Measurements from ENCODE around the gene XPO4. TPM values are rescaled to one million over a fixed set of nuclear protein-coding genes. Genes with fewer than 3 reads are reported as not detected.

The XPO4 gene
- total and polyA plus RNA-seq, 4 donors = 2.5 to 12.5 (median 7.5) TPM

DNA sequence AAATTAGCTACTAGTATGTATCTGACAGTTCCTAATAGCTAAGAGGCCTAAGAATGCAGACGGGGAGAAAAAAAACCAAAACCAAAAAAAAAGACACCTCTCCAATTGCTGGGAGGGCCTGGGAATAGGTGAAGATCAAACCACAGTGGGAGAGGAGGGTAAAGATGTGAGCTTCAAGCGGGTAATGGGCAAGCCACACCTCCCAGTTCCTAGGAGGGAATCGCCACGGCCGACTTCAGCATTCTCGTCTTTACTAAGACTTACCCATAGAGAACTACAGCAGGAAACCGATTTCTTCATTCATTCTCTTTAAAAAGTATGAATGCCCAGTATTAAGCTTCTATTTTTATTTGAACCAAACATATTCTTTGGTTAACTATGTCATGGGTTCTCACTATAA, 123.1 kb downstream of the XPO4 start:
- H3K4me1 ChIP-seq (ENCODE audit: control insufficient read depth in 4 of 4, insufficient read depth in 4 of 4, low read length in 3 of 4) = no peaks in the 10 kb centered on the region
- 95% methylated on average over 7 of the region's 7 CpGs for WGBS
- no peak for TF ChIP-seq HNF4G (IDR thresholded peaks at IDR 0.05)
- TF ChIP-seq, protein P1, sequence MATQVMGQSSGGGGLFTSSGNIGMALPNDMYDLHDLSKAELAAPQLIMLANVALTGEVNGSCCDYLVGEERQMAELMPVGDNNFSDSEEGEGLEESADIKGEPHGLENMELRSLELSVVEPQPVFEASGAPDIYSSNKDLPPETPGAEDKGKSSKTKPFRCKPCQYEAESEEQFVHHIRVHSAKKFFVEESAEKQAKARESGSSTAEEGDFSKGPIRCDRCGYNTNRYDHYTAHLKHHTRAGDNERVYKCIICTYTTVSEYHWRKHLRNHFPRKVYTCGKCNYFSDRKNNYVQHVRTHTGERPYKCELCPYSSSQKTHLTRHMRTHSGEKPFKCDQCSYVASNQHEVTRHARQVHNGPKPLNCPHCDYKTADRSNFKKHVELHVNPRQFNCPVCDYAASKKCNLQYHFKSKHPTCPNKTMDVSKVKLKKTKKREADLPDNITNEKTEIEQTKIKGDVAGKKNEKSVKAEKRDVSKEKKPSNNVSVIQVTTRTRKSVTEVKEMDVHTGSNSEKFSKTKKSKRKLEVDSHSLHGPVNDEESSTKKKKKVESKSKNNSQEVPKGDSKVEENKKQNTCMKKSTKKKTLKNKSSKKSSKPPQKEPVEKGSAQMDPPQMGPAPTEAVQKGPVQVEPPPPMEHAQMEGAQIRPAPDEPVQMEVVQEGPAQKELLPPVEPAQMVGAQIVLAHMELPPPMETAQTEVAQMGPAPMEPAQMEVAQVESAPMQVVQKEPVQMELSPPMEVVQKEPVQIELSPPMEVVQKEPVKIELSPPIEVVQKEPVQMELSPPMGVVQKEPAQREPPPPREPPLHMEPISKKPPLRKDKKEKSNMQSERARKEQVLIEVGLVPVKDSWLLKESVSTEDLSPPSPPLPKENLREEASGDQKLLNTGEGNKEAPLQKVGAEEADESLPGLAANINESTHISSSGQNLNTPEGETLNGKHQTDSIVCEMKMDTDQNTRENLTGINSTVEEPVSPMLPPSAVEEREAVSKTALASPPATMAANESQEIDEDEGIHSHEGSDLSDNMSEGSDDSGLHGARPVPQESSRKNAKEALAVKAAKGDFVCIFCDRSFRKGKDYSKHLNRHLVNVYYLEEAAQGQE (IDR thresholded peaks at IDR 0.05) = no peak
- TF ChIP-seq GABPA (IDR thresholded peaks at IDR 0.05 in 1 of 2, conservative IDR thresholded peaks at IDR 0.05 in 1 of 2) = no peak
- no peak for TF ChIP-seq FOXA1 (IDR thresholded peaks at IDR 0.05)
- TF ChIP-seq RXRA (IDR thresholded peaks at IDR 0.05) = no peak
- no peak for TF ChIP-seq SP1 (IDR thresholded peaks at IDR 0.05)
- TF ChIP-seq, protein P2, sequence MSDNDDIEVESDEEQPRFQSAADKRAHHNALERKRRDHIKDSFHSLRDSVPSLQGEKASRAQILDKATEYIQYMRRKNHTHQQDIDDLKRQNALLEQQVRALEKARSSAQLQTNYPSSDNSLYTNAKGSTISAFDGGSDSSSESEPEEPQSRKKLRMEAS (IDR thresholded peaks at IDR 0.05) = no peak
- TF ChIP-seq NR2F2 (IDR thresholded peaks at IDR 0.05) = no peak
- TF ChIP-seq, protein P3, sequence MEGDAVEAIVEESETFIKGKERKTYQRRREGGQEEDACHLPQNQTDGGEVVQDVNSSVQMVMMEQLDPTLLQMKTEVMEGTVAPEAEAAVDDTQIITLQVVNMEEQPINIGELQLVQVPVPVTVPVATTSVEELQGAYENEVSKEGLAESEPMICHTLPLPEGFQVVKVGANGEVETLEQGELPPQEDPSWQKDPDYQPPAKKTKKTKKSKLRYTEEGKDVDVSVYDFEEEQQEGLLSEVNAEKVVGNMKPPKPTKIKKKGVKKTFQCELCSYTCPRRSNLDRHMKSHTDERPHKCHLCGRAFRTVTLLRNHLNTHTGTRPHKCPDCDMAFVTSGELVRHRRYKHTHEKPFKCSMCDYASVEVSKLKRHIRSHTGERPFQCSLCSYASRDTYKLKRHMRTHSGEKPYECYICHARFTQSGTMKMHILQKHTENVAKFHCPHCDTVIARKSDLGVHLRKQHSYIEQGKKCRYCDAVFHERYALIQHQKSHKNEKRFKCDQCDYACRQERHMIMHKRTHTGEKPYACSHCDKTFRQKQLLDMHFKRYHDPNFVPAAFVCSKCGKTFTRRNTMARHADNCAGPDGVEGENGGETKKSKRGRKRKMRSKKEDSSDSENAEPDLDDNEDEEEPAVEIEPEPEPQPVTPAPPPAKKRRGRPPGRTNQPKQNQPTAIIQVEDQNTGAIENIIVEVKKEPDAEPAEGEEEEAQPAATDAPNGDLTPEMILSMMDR (IDR thresholded peaks at IDR 0.05; ENCODE audit: low read depth, low read length, missing input control) = no peak
- no peak for TF ChIP-seq EGR1 (IDR thresholded peaks at IDR 0.05; ENCODE audit: low read depth in 2 of 2)
- TF ChIP-seq JUND (IDR thresholded peaks at IDR 0.05) = no peak
- no peak for TF ChIP-seq TAF1 (conservative IDR thresholded peaks at IDR 0.05)
- TF ChIP-seq, protein P4, sequence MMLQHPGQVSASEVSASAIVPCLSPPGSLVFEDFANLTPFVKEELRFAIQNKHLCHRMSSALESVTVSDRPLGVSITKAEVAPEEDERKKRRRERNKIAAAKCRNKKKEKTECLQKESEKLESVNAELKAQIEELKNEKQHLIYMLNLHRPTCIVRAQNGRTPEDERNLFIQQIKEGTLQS (IDR thresholded peaks at IDR 0.05) = no peak
- no peak for TF ChIP-seq RAD21 (IDR thresholded peaks at IDR 0.05)
- no peak for TF ChIP-seq YY1 (IDR thresholded peaks at IDR 0.05)
- TF ChIP-seq, protein P5, sequence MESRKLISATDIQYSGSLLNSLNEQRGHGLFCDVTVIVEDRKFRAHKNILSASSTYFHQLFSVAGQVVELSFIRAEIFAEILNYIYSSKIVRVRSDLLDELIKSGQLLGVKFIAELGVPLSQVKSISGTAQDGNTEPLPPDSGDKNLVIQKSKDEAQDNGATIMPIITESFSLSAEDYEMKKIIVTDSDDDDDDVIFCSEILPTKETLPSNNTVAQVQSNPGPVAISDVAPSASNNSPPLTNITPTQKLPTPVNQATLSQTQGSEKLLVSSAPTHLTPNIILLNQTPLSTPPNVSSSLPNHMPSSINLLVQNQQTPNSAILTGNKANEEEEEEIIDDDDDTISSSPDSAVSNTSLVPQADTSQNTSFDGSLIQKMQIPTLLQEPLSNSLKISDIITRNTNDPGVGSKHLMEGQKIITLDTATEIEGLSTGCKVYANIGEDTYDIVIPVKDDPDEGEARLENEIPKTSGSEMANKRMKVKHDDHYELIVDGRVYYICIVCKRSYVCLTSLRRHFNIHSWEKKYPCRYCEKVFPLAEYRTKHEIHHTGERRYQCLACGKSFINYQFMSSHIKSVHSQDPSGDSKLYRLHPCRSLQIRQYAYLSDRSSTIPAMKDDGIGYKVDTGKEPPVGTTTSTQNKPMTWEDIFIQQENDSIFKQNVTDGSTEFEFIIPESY (IDR thresholded peaks at IDR 0.05) = no peak
- no peak for TF ChIP-seq HNF4A (conservative IDR thresholded peaks at IDR 0.05)
- TF ChIP-seq FOXA2 (IDR thresholded peaks at IDR 0.05) = no peak

More for the DNA sequence above, 123.1 kb downstream of the XPO4 start:
- H3K27ac ChIP-seq (ENCODE audit: low read depth in 1 of 2, low read length in 2 of 2) = no peak overlapping the region
- peaks cover 0 to 14% (median 9%) of the 10 kb centered on the region in 4 donors for H3K36me3 ChIP-seq (ENCODE audit: control insufficient read depth in 4 of 4, insufficient read depth in 3 of 4, low read depth in 1 of 4, low read length in 3 of 4)
- no peak overlapping the region for H3K9ac ChIP-seq (ENCODE audit: low read depth in 1 of 2, low read length in 2 of 2)
- no peak for DNase-seq (ENCODE audit: low spot score)
- H3K27me3 ChIP-seq (ENCODE audit: control insufficient read depth in 4 of 4, insufficient read depth in 4 of 4, low read length in 3 of 4) = no peaks in the 10 kb centered on the region
- H3K4me3 ChIP-seq (ENCODE audit: low read depth in 1 of 3, low read length in 3 of 3) = no peak overlapping the region
- no peaks in the 10 kb centered on the region for H3K9me3 ChIP-seq (ENCODE audit: control insufficient read depth in 4 of 4, low read length in 3 of 4)
